Activated CD4-positive, alpha-beta T cell treated with anti-CD3 and anti-CD28 coated beads for 1 hour (primary cell): ENCODE results near the gene CYP27A1.

ENCODE experiments used
- DNase-seq: peaks from one replicate; pipeline ENCODE4 v3.0.0-alpha.2; 2020

CYP27A1 gene

GRCh38 chr2:218812861-218813260 is 30.9 kb downstream of the CYP27A1 start:
- DNase-seq: no peak

GRCh38 chr2:218813771-218814460 is 32.0 kb downstream of the CYP27A1 start:
- no peak for DNase-seq

GRCh38 chr2:218814540-218815243 is 32.7 kb downstream of the CYP27A1 start:
- DNase-seq: no peak

GRCh38 chr2:218815244-218815637 is 33.3 kb downstream of the CYP27A1 start:
- no peak for DNase-seq

- DNase-seq: no peak
Observed at GRCh38 chr2:218815649-218816048, 33.7 kb downstream of the CYP27A1 start.

GRCh38 chr2:218816561-218817011 is 34.6 kb downstream of the CYP27A1 start:
- no peak for DNase-seq

- no peak for DNase-seq
Observed at GRCh38 chr2:218819093-218819492, 37.1 kb downstream of the CYP27A1 start.

- no peak for DNase-seq
Observed at GRCh38 chr2:218820746-218821369, 38.9 kb downstream of the CYP27A1 start.

- no peak for DNase-seq
Observed at GRCh38 chr2:218821605-218822211, 39.8 kb downstream of the CYP27A1 start.

GRCh38 chr2:218822622-218823021 is 40.7 kb downstream of the CYP27A1 start:
- no peak for DNase-seq

- no peak for DNase-seq
Observed at GRCh38 chr2:218823196-218823855, 41.4 kb downstream of the CYP27A1 start.

- no peak for DNase-seq
Observed at GRCh38 chr2:218824004-218824403, 42.1 kb downstream of the CYP27A1 start.

- no peak for DNase-seq
Observed at GRCh38 chr2:218826791-218827190, 44.8 kb downstream of the CYP27A1 start.

GRCh38 chr2:218827701-218828476 is 45.9 kb downstream of the CYP27A1 start:
- DNase-seq: no peak

GRCh38 chr2:218828477-218828778 is 46.5 kb downstream of the CYP27A1 start:
- no peak for DNase-seq

GRCh38 chr2:218829868-218830451 is 48.0 kb downstream of the CYP27A1 start:
- DNase-seq: no peak

GRCh38 chr2:218830526-218831306 is 48.8 kb downstream of the CYP27A1 start:
- DNase-seq: no peak

- no peak for DNase-seq
Observed at GRCh38 chr2:218831378-218831990, 49.5 kb downstream of the CYP27A1 start, which contains the start of gene PRKAG3. Gene PRKAG3 (minus strand): TSS chr2:218831803.

GRCh38 chr2:218832081-218832480 is 50.1 kb downstream of the CYP27A1 start:
- no peak for DNase-seq

- DNase-seq: no peak
Observed at GRCh38 chr2:218832520-218832919, 50.6 kb downstream of the CYP27A1 start.
